HepG2 (cell line): Measurements from ENCODE around the gene CDC42SE1. TPM values are rescaled to one million over a fixed set of nuclear protein-coding genes. Genes with fewer than 3 reads are reported as not detected.

Experiments
- FOSL2 ChIP-seq: sonication (generic); formaldehyde crosslinking; IDR thresholded peaks from 2 replicates; pipeline ENCODE4 v1.4.0; 2020; ENCODE audit warnings: missing genetic modification reagents
- FOXO1 ChIP-seq: sonication (generic); formaldehyde crosslinking; IDR thresholded peaks from 2 replicates; pipeline ENCODE4 v1.4.0; 2020; ENCODE audit warnings: missing genetic modification reagents
- GFI1 ChIP-seq: sonication (generic); formaldehyde crosslinking; IDR thresholded peaks from 2 replicates; pipeline ENCODE4 v1.5.0; 2020; ENCODE audit warnings: missing genetic modification reagents, mild to moderate bottlenecking, borderline replicate concordance
- GTF2F1 ChIP-seq: fragments of 150-350 bp; IDR thresholded peaks from 2 replicates; pipeline ENCODE4 v1.6.1; 2014; ENCODE audit warnings: low read length
- HMG20A ChIP-seq: IDR thresholded peaks from 2 replicates; pipeline ENCODE4 v1.6.1; 2016; ENCODE audit warnings: borderline replicate concordance
- IKZF4 ChIP-seq: sonication (generic); formaldehyde crosslinking; IDR thresholded peaks from 2 replicates; pipeline ENCODE4 v1.5.1; 2020; ENCODE audit warnings: borderline replicate concordance, mild to moderate bottlenecking, low read depth, missing genetic modification reagents; ENCODE audit errors: not compliant biosample characterization
- KMT2B ChIP-seq: IDR thresholded peaks from 2 replicates; pipeline ENCODE4 v1.6.1; 2016; ENCODE audit warnings: missing genetic modification reagents, missing compliant biosample characterization
- MLX ChIP-seq: IDR thresholded peaks from 2 replicates; pipeline ENCODE4 v1.6.1; 2016
- MTA3 ChIP-seq: sonication (generic); formaldehyde crosslinking; IDR thresholded peaks from 2 replicates; pipeline ENCODE4 v1.4.0; 2020; ENCODE audit warnings: missing genetic modification reagents
- NFE2L2 ChIP-seq: fragments of 150-350 bp; IDR thresholded peaks from 2 replicates; pipeline ENCODE4 v1.6.1; 2014; ENCODE audit warnings: low read length
- NFIC ChIP-seq: IDR thresholded peaks from 2 replicates; pipeline ENCODE4 v1.6.1; 2012; ENCODE audit warnings: mild to moderate bottlenecking, low read length, inconsistent platforms
- THYN1 ChIP-seq: sonication (generic); formaldehyde crosslinking; IDR thresholded peaks from 2 replicates; pipeline ENCODE4 v1.8.1; 2023; ENCODE audit warnings: low read depth, mild to moderate bottlenecking, moderate library complexity, missing genetic modification reagents, borderline replicate concordance
- ZKSCAN5 ChIP-seq: sonication (generic); formaldehyde crosslinking; IDR thresholded peaks from 2 replicates; pipeline ENCODE4 v1.5.1; 2020; ENCODE audit warnings: mild to moderate bottlenecking, missing genetic modification reagents
- ZNF18 ChIP-seq: sonication (generic); formaldehyde crosslinking; IDR thresholded peaks from 2 replicates; pipeline ENCODE4 v1.8.0; 2022; ENCODE audit warnings: mild to moderate bottlenecking, missing genetic modification reagents; ENCODE audit not compliant: insufficient replicate concordance
- ZNF263 ChIP-seq: sonication (generic); formaldehyde crosslinking; IDR thresholded peaks from 2 replicates; pipeline ENCODE4 v1.4.0; 2020; ENCODE audit warnings: missing genetic modification reagents
- ZNF574 ChIP-seq: sonication (generic); formaldehyde crosslinking; IDR thresholded peaks from 2 replicates; pipeline ENCODE4 v1.4.0; 2020; ENCODE audit warnings: missing genetic modification reagents
- ZNF598 ChIP-seq: sonication (generic); formaldehyde crosslinking; IDR thresholded peaks from 2 replicates; pipeline ENCODE4 v1.5.1; 2020; ENCODE audit warnings: mild to moderate bottlenecking, missing genetic modification reagents, borderline replicate concordance
- ZNF746 ChIP-seq: sonication (generic); formaldehyde crosslinking; IDR thresholded peaks from 2 replicates; pipeline ENCODE4 v1.8.0; 2022; ENCODE audit warnings: mild to moderate bottlenecking, missing genetic modification reagents
- ZNF800 ChIP-seq: sonication (generic); formaldehyde crosslinking; IDR thresholded peaks from 2 replicates; pipeline ENCODE4 v1.4.0; 2020; ENCODE audit warnings: missing genetic modification reagents
- ZXDC ChIP-seq: sonication (generic); formaldehyde crosslinking; IDR thresholded peaks from 2 replicates; pipeline ENCODE4 v1.5.0; 2020; ENCODE audit warnings: mild to moderate bottlenecking, missing genetic modification reagents
- polyA plus RNA-seq, 8 experiments: library from polyadenylated mRNA; depleted of rRNA in 3 of 8; stranded (reverse) in 7 of 8; unstranded in 1 of 8; fragments of >200 nt; fragmentation: Illumina TruSeq in 4 of 8; extraction: Trizol in 4 of 8; gene quantifications; 2 replicates each; pipeline versions ENCODE4 v1.2.1 to v1.2.3, GENCODE V29; 2011 to 2016; ENCODE audit warnings: low read depth in 4 of 8, missing spikeins in 1 of 8, mixed read lengths in 1 of 8; ENCODE audit not compliant: insufficient read depth in 1 of 8
- total RNA-seq, 5 experiments: library from RNA; depleted of rRNA; stranded (reverse); fragments of >200 nt; fragmentation: Illumina TruSeq; extraction: Trizol; gene quantifications; 2 replicates each; pipeline ENCODE4 v1.2.3, GENCODE V29; 2016; ENCODE audit warnings: low read depth in 1 of 5

CDC42SE1 gene
- total and polyA plus RNA-seq, 2 of the 13 experiments (the other 11 are each of a cell fraction or from before 2014, with no cell fraction given) = 17.6 to 17.9 TPM

GRCh38 chr1:151012684-151013471 lies 46.5 kb downstream of the CDC42SE1 start (continued):
- TF ChIP-seq ZNF598 (CRISPR knock-in tag) = peak; percentile 71; the same call in 1 of the 2 replicates
- TF ChIP-seq KMT2B (CRISPR knock-in tag) = peak; percentile 56; the same call in 1 of the 2 replicates
- no peak for TF ChIP-seq ZNF746 (CRISPR knock-in tag)
- no peak for TF ChIP-seq THYN1 (CRISPR knock-in tag)
- no peak for TF ChIP-seq MTA3 (CRISPR knock-in tag)
- TF ChIP-seq MLX (CRISPR knock-in tag) = 0 out of 2 replicates have a peak, but pooled peaks have one; percentile 64
- no peak for TF ChIP-seq ZNF263 (CRISPR knock-in tag)
- TF ChIP-seq GFI1 (CRISPR knock-in tag) = peak; percentile 65; the same call in 1 of the 2 replicates
- TF ChIP-seq FOXO1 = peak; percentile 87
- TF ChIP-seq GTF2F1 = 0 out of 2 replicates have a peak, but pooled peaks have one; percentile 15
- TF ChIP-seq ZXDC = no peak
- peak; percentile 91 for TF ChIP-seq ZNF18 (CRISPR knock-in tag)
- TF ChIP-seq ZNF574 = peak; percentile 73; the same call in 1 of the 2 replicates
- peak; percentile 63; the same call in 1 of the 2 replicates for TF ChIP-seq NFIC
- TF ChIP-seq IKZF4 (CRISPR knock-in tag) = peak; percentile 47
- TF ChIP-seq HMG20A (CRISPR knock-in tag) = peak; percentile 77
- peak; percentile 71 for TF ChIP-seq FOSL2
- no peak; the same call in 1 of the 2 replicates for TF ChIP-seq NFE2L2
- TF ChIP-seq ZNF800 (CRISPR knock-in tag) = peak; percentile 25; the same call in 1 of the 2 replicates
- TF ChIP-seq ZKSCAN5 (CRISPR knock-in tag) = no peak
